ENCODE measurements around the gene TRPM3.

DNA sequence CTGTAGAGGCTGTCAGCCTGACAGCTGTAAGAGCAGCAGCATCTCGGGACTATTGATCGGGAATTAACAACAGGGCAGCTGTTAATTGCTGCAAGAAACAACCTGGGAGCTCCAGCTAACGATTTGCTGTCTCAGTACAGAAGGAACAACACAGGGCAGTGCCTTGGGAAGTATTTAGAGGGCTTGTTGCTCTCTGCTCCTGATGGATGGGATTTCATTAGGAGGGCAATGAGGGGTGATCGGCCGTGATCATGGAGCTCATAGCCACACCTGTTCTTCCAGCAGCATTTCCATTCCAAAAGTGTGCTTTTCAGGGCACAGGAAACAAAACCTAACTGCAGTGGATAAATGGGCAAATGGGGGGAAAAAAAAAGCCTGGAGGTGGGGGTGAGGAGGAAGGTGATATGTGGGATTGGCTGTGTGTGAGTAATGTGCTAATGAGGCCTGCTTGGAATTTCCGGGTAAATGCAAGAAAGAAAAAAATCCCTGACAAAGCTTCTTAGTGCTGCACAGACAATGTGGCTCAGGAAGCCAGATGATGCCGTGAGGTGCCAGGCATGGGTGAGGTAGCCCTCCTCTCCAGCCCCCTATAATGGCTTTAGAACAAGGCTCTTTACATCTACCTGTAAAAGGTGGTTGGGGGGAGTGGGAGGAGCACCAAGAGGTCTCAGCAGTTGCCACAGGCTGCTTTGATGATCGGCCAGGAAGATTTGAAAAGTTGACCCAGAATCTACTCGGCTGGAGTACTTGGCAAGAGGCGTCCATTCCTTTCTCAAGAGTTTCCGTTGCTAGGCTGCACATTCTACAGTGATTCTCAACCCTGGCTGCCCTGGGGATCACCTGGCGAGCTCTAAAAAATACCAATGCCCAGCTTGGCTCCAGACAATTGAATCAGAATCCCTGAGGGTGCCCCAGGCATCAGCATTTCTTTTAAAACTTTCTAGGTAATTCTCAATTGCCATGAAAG is 567.4 kb downstream of the TRPM3 start:
- TF ChIP-seq, protein P1, sequence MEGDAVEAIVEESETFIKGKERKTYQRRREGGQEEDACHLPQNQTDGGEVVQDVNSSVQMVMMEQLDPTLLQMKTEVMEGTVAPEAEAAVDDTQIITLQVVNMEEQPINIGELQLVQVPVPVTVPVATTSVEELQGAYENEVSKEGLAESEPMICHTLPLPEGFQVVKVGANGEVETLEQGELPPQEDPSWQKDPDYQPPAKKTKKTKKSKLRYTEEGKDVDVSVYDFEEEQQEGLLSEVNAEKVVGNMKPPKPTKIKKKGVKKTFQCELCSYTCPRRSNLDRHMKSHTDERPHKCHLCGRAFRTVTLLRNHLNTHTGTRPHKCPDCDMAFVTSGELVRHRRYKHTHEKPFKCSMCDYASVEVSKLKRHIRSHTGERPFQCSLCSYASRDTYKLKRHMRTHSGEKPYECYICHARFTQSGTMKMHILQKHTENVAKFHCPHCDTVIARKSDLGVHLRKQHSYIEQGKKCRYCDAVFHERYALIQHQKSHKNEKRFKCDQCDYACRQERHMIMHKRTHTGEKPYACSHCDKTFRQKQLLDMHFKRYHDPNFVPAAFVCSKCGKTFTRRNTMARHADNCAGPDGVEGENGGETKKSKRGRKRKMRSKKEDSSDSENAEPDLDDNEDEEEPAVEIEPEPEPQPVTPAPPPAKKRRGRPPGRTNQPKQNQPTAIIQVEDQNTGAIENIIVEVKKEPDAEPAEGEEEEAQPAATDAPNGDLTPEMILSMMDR (IDR thresholded peaks at IDR 0.05), result no peak
- no peak for TF ChIP-seq POLR2A (IDR thresholded peaks at IDR 0.05)

All from esophagus squamous epithelium (tissue), 4 donors.